ENCODE measurements around the gene LRRC73.
A peak's percentile ranks its signal among the peaks of the same experiment; 100 is the strongest.

LRRC73 gene

DNA sequence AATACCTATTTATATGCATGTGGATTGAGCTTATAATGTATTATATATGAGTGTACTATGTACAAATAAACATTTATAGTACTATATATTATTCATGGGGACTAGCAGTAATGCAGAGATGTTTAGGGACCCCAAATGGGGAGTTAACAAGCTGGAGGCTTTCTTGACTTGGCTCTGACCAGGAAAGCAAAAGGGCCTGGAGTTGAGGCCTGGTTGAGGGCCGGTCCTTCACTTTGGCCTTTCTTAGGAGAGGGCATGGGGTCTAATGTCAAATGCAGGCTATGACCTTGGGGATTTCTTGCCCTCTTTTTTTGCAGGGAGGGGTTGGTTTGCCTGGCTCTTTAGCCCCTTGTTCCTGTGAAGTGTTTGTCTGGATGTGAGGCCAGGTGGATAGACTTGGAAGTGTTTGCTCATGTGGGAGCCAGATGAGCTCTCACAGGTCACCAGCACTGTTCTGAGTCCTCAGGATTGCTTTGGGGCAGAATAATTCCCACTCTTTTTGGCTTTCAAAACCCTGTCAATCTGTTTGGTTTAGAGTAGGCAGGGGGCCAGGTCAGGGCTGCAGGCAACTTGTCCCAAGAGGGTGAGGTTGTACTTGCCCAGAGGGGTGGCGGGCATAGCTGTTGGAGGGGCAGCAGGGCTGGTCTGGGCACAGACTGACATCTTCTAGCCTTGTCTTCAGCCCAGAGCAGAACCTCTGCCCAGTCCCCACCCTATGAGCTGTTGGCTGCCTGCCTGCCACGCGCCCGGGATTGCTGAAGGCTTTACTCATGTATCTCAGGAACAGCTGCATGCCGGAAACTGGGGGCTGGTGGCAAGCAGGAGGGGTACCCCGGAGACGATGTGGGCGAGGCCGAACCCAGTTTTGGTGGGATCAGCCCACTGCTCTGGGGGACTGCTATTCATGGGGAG lies 18.1 kb downstream of the LRRC73 start:
- H3K4me3 ChIP-seq (ENCODE audit: low read length) = peak overlapping the region; percentile 17; the same call in 1 of the 2 replicates
- no peak for TF ChIP-seq CTCF (conservative IDR thresholded peaks at IDR 0.05; ENCODE audit: low read length)
- peak; percentile 80 for DNase-seq (ENCODE audit: low read depth)

DNA sequence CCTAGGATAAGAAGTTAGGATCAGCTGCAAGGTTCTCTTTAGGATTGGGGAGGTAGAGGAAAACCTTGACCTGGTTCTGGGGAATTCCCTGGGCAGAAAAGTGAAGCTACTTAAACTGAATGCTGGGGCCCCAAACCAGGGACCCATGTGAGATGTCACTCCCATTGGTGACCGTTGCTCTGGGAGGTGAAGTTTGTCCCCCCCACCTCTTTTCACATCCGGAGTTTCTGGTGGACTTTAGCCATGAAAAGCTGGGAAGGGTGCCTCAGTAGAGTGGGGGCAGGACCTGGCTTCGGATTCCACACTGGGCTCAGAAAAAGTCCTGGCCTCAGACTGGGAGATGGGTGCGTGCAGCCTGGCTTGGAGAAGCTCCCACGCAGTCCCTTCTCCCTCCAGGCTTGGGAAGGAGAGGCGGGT lies 19.6 kb downstream of the LRRC73 start:
- no peak for TF ChIP-seq CTCF (conservative IDR thresholded peaks at IDR 0.05; ENCODE audit: low read length)
- H3K4me3 ChIP-seq (ENCODE audit: low read length) = no peak overlapping the region
- no peak for DNase-seq (ENCODE audit: low read depth)

DNA sequence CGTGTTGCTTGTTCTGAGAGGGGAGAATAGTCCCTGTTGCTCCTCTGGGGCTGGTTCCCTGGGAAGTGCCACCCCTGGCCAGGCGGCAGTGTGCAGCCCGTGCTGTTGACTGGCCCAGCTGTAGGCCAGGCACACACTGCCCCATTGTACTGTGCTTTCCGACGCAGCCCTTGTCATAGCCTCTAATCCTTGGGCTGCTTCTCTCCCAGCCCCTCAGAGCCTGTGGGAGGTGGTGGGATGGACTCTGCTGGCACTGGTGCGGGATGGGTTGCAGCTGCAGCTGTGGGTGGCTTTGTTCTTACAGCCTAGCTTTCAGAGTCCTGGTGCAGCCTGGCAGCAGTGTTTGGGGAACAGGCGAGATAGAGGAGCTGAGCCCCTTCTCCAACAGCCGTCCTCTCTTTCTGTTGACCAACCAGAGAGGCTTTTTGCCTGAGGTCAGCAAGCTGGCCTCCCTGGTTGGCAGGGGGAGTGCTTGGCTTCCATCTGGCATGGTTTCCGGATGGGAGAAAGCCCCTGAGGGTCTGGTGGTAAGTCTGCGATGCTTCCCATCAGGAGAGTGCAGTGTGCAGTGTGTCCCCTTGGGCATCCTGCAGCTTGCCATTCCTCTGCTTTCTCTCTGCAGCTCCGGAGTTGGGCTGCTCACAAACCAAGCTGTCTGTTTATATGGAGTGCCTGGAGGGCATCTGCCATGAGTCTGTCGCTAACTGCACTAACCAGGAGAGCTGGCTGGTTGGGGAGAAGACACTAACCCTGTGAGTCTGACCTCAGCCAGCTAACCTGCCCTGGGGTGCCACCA lies 20.7 kb downstream of the LRRC73 start:
- H3K4me3 ChIP-seq (ENCODE audit: low read length) = no peak overlapping the region
- no peak for DNase-seq (ENCODE audit: low read depth)
- TF ChIP-seq CTCF (conservative IDR thresholded peaks at IDR 0.05; ENCODE audit: low read length) = no peak

- DNase-seq (ENCODE audit: low read depth) = peak; percentile 51
- no peak for TF ChIP-seq CTCF (conservative IDR thresholded peaks at IDR 0.05; ENCODE audit: low read length)
- no peak overlapping the region for H3K4me3 ChIP-seq (ENCODE audit: low read length)
Observed at GRCh38 chr6:43488667-43489276, 21.4 kb downstream of the LRRC73 start.

GRCh38 chr6:43481591-43482236 lies 28.4 kb downstream of the LRRC73 start:
- no peak for TF ChIP-seq CTCF (conservative IDR thresholded peaks at IDR 0.05; ENCODE audit: low read length)
- no peak for DNase-seq (ENCODE audit: low read depth)

GRCh38 chr6:43481075-43481474 lies 29.1 kb downstream of the LRRC73 start:
- DNase-seq (ENCODE audit: low read depth) = no peak
- TF ChIP-seq CTCF (conservative IDR thresholded peaks at IDR 0.05; ENCODE audit: low read length) = no peak
- no peak overlapping the region for H3K4me3 ChIP-seq (ENCODE audit: low read length)

More at GRCh38 chr6:43481591-43482236, 28.4 kb downstream of the LRRC73 start:
- H3K4me3 ChIP-seq (ENCODE audit: low read length) = no peak overlapping the region

Data from AG10803 (cell line).